Subcutaneous abdominal adipose tissue (tissue), 5 donors: ENCODE measurements around the gene TNXB.

Experiments used
- H3K27ac ChIP-seq: one replicate; pipeline ENCODE4 v1.7.0; 2013; ENCODE audit warnings: low read depth, mild to moderate bottlenecking, inconsistent platforms, low read length, moderate library complexity
- H3K27me3 ChIP-seq, 5 donors: one replicate each; pipeline ENCODE4 v1.7.0; 2013; ENCODE audit warnings: low read length in 5 of 5, inconsistent platforms in 1 of 5; ENCODE audit not compliant: control insufficient read depth in 5 of 5, insufficient read depth in 4 of 5
- H3K36me3 ChIP-seq, 5 donors: one replicate each; pipeline ENCODE4 v1.7.0; 2013; ENCODE audit warnings: low read length in 5 of 5; ENCODE audit not compliant: control insufficient read depth in 5 of 5, insufficient read depth in 5 of 5
- H3K4me1 ChIP-seq, 5 donors: one replicate each; pipeline ENCODE4 v1.7.0; 2013; ENCODE audit warnings: low read length in 5 of 5, mild to moderate bottlenecking in 3 of 5, moderate library complexity in 1 of 5; ENCODE audit not compliant: control insufficient read depth in 5 of 5, insufficient read depth in 5 of 5
- H3K4me3 ChIP-seq, 5 donors: one replicate each; pipeline ENCODE4 v1.7.0; 2013; ENCODE audit warnings: low read length in 5 of 5, low read depth in 1 of 5
- H3K9ac ChIP-seq, 5 donors: one replicate each; pipeline ENCODE4 v1.7.0; 2013; ENCODE audit warnings: low read length in 5 of 5, mild to moderate bottlenecking in 4 of 5, moderate library complexity in 3 of 5
- H3K9me3 ChIP-seq, 5 donors: one replicate each; pipeline ENCODE4 v1.7.0; 2013; ENCODE audit warnings: low read length in 5 of 5; ENCODE audit not compliant: control insufficient read depth in 5 of 5
- donor health status: healthy.
- donor health status: healthy.
- donor health status: healthy.
- donor health status: healthy.
- donor health status: healthy.

The TNXB gene

DNA sequence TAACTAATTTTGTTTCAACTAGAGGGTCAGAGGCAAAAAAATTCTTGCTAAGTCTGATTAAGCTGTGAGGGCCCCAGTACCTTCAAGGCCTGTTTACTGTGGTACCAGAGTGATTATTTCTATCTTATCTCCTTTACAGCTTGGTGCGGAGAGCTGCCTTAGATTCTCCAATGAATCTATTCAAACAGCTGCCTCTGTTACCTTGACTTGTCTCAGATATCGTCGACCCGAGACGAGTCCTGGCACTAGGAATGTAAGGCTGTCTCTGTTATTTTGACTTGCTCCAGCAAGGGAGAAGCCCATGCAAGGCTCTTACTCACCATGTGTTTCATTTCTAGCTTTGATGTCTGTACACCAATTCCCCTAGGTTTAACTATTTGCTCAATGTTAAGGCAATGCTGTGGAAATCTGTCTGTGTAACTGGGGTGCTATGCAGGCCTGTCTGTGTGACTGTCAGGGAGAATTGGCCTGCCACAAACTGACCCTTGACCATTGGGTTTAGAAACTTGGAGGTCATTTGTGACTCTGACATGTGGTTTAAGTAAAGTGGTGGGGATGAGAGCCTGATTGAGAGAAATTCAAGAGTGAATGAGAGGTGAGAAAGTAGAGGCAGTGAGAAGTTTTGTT is 31.4 kb upstream of the TNXB start:
- Histone ChIP-seq H3K4me3 (no peak overlapping the region), H3K4me1 (peaks cover 0 to 6% (median 3%) of the 10 kb centered on the region in 5 donors), H3K27ac (no peak overlapping the region), H3K9ac (no peak overlapping the region), H3K27me3 (peaks cover 0 to 3% (median 0%) of the 10 kb centered on the region in 5 donors), H3K36me3 (no peaks in the 10 kb centered on the region), H3K9me3 (no peaks in the 10 kb centered on the region)

DNA sequence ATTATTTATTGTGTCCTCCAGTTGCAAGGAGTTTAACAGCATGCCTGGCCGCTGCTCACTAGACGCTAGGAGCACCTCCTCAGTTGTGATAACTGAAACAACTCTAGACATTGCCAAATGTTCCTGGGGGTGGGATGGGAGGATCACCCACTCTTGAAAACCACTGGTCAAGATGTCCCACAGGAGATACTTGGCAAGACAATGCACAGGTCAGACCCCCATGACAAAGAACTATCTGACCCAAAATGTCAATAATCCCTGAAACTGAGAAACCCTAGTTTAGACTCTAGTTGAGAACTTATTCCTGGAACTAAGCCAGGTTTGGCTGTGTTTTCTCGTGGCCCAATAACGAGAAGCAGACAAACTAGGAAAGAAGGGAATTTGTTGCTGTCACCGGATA is 30.5 kb upstream of the TNXB start:
- Histone ChIP-seq H3K36me3 (no peaks in the 10 kb centered on the region), H3K9me3 (no peaks in the 10 kb centered on the region), H3K27ac (no peak overlapping the region), H3K4me1 (peaks cover 0 to 6% (median 3%) of the 10 kb centered on the region in 5 donors), H3K4me3 (no peak overlapping the region), H3K9ac (no peak overlapping the region), H3K27me3 (peaks cover 0 to 3% (median 0%) of the 10 kb centered on the region in 5 donors)

GRCh38 chr6:32137454-32137853 is 28.3 kb upstream of the TNXB start:
- Histone ChIP-seq H3K27me3 (peaks cover 0 to 3% (median 0%) of the 10 kb centered on the region in 5 donors), H3K4me1 (peaks cover 0 to 6% (median 3%) of the 10 kb centered on the region in 5 donors), H3K36me3 (no peaks in the 10 kb centered on the region), H3K27ac (no peak overlapping the region), H3K9ac (no peak overlapping the region), H3K9me3 (no peaks in the 10 kb centered on the region), H3K4me3 (no peak overlapping the region)

GRCh38 chr6:32133786-32134185 is 24.6 kb upstream of the TNXB start:
- no peak overlapping the region for H3K27ac ChIP-seq
- H3K9me3 ChIP-seq, result no peaks in the 10 kb centered on the region
- peaks cover 3 to 17% (median 13%) of the 10 kb centered on the region in 5 donors for H3K4me1 ChIP-seq
- H3K36me3 ChIP-seq, result no peaks in the 10 kb centered on the region
- H3K27me3 ChIP-seq, result no peaks in the 10 kb centered on the region
- no peak overlapping the region for H3K9ac ChIP-seq
- no peak overlapping the region for H3K4me3 ChIP-seq

DNA sequence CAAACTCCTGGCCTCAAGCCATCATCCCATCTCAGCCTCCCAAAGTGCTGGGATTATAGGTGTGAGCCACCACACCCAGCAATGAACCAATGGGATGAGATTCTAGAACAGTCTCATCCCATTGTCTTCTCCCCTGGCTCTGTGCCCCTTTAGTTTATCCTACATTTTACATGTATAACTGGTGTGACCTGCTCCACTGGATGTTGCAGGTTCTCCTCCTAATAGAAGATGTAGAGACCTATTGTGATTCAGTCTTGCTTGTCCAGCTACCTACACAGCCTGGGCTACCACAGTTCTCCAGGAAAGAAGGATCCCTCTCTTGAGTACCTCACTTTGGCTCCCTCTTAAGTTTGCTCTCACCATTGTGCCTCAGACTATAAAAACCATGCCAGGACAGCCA is 23.0 kb upstream of the TNXB start:
- Histone ChIP-seq H3K4me1 (peaks cover 7 to 32% (median 25%) of the 10 kb centered on the region in 5 donors), H3K9me3 (no peaks in the 10 kb centered on the region), H3K27ac (no peak overlapping the region), H3K27me3 (no peaks in the 10 kb centered on the region), H3K36me3 (no peaks in the 10 kb centered on the region), H3K9ac (no peak overlapping the region), H3K4me3 (no peak overlapping the region)

DNA sequence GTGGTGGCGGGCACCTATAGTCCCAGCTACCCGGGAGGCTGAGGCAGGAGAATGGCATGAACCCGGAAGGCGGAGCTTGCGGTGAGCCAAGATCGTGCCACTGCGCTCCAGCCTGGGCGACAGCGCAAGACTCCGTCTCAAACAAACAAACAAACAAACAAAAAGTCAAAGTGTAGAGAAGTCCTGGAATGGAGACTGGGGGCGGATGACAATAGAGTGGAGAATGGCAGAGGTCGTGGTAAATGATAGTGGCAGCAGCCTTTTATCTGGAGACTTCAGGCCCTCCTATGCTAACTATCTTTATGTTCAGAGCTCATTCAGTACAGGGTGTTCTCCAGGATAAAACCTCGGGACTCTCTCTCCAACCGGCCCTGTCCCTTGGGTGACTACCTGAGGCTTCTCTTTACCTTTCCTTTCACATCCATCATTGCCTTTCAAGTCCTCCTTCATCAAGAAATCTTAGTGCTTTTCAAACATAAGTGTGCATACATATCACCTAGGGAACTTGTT is 22.4 kb upstream of the TNXB start:
- Histone ChIP-seq H3K36me3 (peaks cover 0 to 6% (median 0%) of the 10 kb centered on the region in 5 donors), H3K27me3 (no peaks in the 10 kb centered on the region), H3K9ac (no peak overlapping the region), H3K27ac (no peak overlapping the region), H3K9me3 (no peaks in the 10 kb centered on the region), H3K4me3 (no peak overlapping the region), H3K4me1 (peaks cover 10 to 38% (median 31%) of the 10 kb centered on the region in 5 donors)

DNA sequence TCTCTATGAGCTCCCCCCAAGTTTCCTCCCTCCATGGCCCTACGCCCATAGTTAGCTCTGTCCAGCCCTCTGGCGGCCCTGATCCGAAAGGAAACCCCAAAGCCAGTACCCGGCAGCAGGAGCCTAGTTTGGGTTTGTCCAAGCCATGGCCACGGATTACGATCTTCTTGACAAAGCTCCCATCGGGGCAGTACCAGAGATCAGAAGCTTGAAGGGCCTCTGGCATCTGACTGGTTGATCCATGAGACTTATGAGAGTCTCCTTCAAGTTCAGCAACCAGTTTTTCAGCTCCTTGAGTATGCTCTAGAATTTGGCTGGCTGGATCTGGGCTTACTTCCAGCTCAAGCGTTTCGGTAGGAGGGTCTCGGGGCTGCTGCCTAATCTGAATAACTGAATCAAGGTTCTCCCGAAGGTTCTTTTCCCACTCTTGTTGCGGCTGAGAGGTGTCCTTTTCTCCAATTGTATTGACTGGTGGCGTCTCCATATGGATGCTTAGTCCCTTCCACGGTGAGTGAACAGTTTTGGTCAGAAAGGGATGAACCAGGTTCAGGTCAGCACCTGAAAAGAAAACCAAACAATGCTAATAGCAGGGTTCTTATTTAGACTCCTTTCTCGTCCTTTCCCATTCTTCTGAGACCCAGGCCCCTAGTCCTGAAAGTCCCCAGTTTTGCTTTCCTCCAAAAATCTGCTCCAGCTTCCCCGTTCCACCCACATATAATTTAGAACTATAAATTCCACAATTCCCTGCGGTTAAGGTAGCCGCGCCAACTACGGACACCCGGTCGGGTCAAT is 20.4 kb upstream of the TNXB start:
- no peaks in the 10 kb centered on the region for H3K9me3 ChIP-seq
- peak overlapping the region; percentile 77 to 96 (median 82) for H3K4me3 ChIP-seq
- peaks cover 0 to 25% (median 16%) of the 10 kb centered on the region in 5 donors for H3K36me3 ChIP-seq

DNA sequence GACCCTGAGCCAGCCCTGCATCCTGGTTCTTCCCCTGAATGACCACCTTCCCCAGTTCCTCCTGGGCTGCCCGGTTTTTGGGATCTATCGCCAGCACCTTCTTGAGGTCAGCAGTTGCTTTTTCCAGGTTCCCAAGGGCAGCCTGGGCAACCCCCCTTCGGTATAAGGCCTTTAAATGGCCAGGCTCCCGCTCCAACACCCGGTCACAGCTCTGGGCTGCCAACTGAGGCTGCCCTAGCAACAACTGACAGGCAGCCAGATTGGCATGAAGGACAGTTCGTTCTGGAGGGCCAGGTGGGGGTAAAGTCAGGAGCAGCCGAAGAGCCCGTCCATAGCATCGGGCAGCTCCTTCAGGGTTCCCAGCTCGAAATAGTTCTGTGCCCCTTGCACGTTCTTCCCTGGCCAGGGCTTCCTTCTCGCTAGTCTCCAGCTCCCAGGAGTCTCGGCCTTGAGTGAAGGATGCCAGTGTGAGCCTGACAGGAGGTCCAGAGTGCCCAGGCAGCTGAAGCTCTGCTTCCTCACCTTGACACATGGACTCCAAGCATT is 19.7 kb upstream of the TNXB start:
- peak overlapping the region; percentile 87 for H3K27ac ChIP-seq
- peaks cover 0 to 31% (median 23%) of the 10 kb centered on the region in 5 donors for H3K36me3 ChIP-seq
- peak overlapping the region in 2 of 5 donors; percentile 79 to 83 for H3K9ac ChIP-seq
- no peaks in the 10 kb centered on the region for H3K9me3 ChIP-seq
- H3K4me3 ChIP-seq, result peak overlapping the region; percentile 77 to 100 (median 96)
- H3K27me3 ChIP-seq, result no peaks in the 10 kb centered on the region
- H3K4me1 ChIP-seq, result peaks cover 10 to 38% (median 34%) of the 10 kb centered on the region in 5 donors

More for the DNA sequence above, 20.4 kb upstream of the TNXB start:
- peak overlapping the region; percentile 87 for H3K27ac ChIP-seq
- peaks cover 10 to 38% (median 34%) of the 10 kb centered on the region in 5 donors for H3K4me1 ChIP-seq
- peak overlapping the region; percentile 13 to 86 (median 79) for H3K9ac ChIP-seq
- no peaks in the 10 kb centered on the region for H3K27me3 ChIP-seq

GRCh38 chr6:32127717-32128592 is 18.8 kb upstream of the TNXB start, which contains the start of gene ATF6B:
Gene ATF6B, minus strand, starts transcription at chr6:32128246. Its CDS starts 39 bp downstream, at chr6:32128207.
- Histone ChIP-seq H3K27me3 (no peaks in the 10 kb centered on the region), H3K27ac (peak within 1 kb of the TSS; percentile 87), H3K9me3 (no peaks in the 10 kb centered on the region), H3K4me3 (peak within 1 kb of the TSS; percentile 92 to 100 (median 96)), H3K9ac (peak within 1 kb of the TSS; percentile 71 to 84 (median 79)), H3K36me3 (peaks cover 0 to 40% (median 28%) of the 10 kb centered on the region in 5 donors), H3K4me1 (peaks cover 10 to 38% (median 34%) of the 10 kb centered on the region in 5 donors)
